Peyer's patch (tissue), 4 donors: Measurements from ENCODE around the gene CLDN14.

Experiments
- CTCF ChIP-seq, 6 experiments: fragments of 450-650 bp in 4 of 6; fragments of 200-600 bp in 2 of 6; sonication (generic) in 1 of 6; IDR thresholded peaks; one replicate each; pipeline ENCODE4 v1.5.1; 2017 to 2019; ENCODE audit warnings: antibody characterized with exemption in 6 of 6, mild to moderate bottlenecking in 3 of 6, moderate library complexity in 1 of 6
- POLR2A ChIP-seq, 2 donors: fragments of 450-650 bp; IDR thresholded peaks; one replicate each; pipeline ENCODE4 v1.5.1; 2017; ENCODE audit warnings: antibody characterized with exemption in 2 of 2, mild to moderate bottlenecking in 2 of 2, moderate library complexity in 2 of 2

- TF ChIP-seq CTCF (IDR thresholded peaks at IDR 0.05) (no peak), POLR2A (IDR thresholded peaks at IDR 0.05) (no peak)
Measured at GRCh38 chr21:36517366-36518075, 37.6 kb upstream of the CLDN14 start.
